Measurements from ENCODE around the gene EMILIN1. TPM values are rescaled to one million over a fixed set of nuclear protein-coding genes. Genes with fewer than 3 reads are reported as not detected.
A peak's percentile ranks its signal among the peaks of the same experiment; 100 is the strongest.

The EMILIN1 gene
- total and polyA plus RNA-seq, 2 donors (not counting 1 experiment from before 2014, with no cell fraction given): 46.8 to 187 TPM

GRCh38 chr2:27071990-27072830 is 6.2 kb upstream of the EMILIN1 start:
- peak; percentile 81 to 90 for DNase-seq (ENCODE audit: low read depth in 2 of 2)
- H3K9ac ChIP-seq (ENCODE audit: insufficient read depth, low read length): peak overlapping the region; percentile 62
- H3K4me3 ChIP-seq (replicated peaks in 1 of 4; ENCODE audit: control extremely low read depth in 1 of 4, insufficient read depth in 1 of 4, low read depth in 3 of 4, low read length in 4 of 4): peak overlapping the region; percentile 39 to 70 (median 55)
- peak overlapping the region; percentile 93 for H3K4me2 ChIP-seq (ENCODE audit: extremely low read depth, insufficient read depth, low read length)
- no peaks in the 10 kb centered on the region for H4K20me1 ChIP-seq (ENCODE audit: control insufficient read depth, extremely low read depth, insufficient read depth, low read length)
- peaks cover 40% of the 10 kb centered on the region for H3K79me2 ChIP-seq (ENCODE audit: control insufficient read depth, insufficient read depth, low read length)
- H3K27me3 ChIP-seq (ENCODE audit: control insufficient read depth, insufficient read depth, low read length): no peaks in the 10 kb centered on the region
- H2AFZ ChIP-seq (ENCODE audit: low read length): peak overlapping the region; percentile 6
- peak overlapping the region; percentile 79 for H3K27ac ChIP-seq (ENCODE audit: insufficient read depth, low read length)
- H3K4me1 ChIP-seq (ENCODE audit: control insufficient read depth, extremely low read depth, insufficient read depth, low read length): peaks cover 25% of the 10 kb centered on the region
- peaks cover 10% of the 10 kb centered on the region for H3K36me3 ChIP-seq (ENCODE audit: control insufficient read depth, insufficient read depth, low read length)
- TF ChIP-seq CTCF (conservative IDR thresholded peaks at IDR 0.05 in 1 of 2, IDR thresholded peaks at IDR 0.05 in 1 of 2; ENCODE audit: low read depth in 1 of 2, low read length in 2 of 2) (no peak), EZH2 (IDR thresholded peaks at IDR 0.05; ENCODE audit: low read length, missing control alignments) (no peak)
- no peaks in the 10 kb centered on the region for H3K9me3 ChIP-seq (ENCODE audit: control insufficient read depth, insufficient read depth, low read depth, low read length)

DNA sequence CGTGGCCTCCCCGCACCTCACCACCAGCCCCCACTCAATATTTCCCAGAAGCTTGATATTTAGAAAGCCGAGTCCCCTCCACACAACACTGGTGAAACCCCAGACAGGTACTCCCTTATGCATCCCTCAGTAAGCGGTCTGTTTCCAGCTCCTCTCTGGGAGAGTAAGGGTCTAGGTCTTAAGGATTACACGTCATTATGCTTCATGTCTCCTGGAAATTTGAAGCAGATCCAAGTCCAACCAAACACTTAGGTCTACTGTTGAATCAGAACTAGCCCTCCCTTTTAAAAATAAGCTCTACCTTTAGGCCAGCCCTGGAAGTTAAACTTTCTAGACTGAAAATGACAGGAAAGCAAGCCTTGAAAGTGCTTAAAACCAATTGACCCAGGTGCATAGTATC is 5.5 kb upstream of the EMILIN1 start:
- Histone ChIP-seq H4K20me1 (ENCODE audit: control insufficient read depth, extremely low read depth, insufficient read depth, low read length) (no peaks in the 10 kb centered on the region), H3K9me3 (ENCODE audit: control insufficient read depth, insufficient read depth, low read depth, low read length) (no peaks in the 10 kb centered on the region), H3K4me1 (ENCODE audit: control insufficient read depth, extremely low read depth, insufficient read depth, low read length) (peaks cover 26% of the 10 kb centered on the region), H2AFZ (ENCODE audit: low read length) (no peak overlapping the region), H3K9ac (ENCODE audit: insufficient read depth, low read length) (no peak overlapping the region), H3K4me3 (replicated peaks in 1 of 4; ENCODE audit: control extremely low read depth in 1 of 4, insufficient read depth in 1 of 4, low read depth in 3 of 4, low read length in 4 of 4) (no peak overlapping the region), H3K4me2 (ENCODE audit: extremely low read depth, insufficient read depth, low read length) (no peak overlapping the region), H3K36me3 (ENCODE audit: control insufficient read depth, insufficient read depth, low read length) (peaks cover 9% of the 10 kb centered on the region), H3K27ac (ENCODE audit: insufficient read depth, low read length) (peak overlapping the region; percentile 79), H3K27me3 (ENCODE audit: control insufficient read depth, insufficient read depth, low read length) (no peaks in the 10 kb centered on the region), H3K79me2 (ENCODE audit: control insufficient read depth, insufficient read depth, low read length) (peaks cover 33% of the 10 kb centered on the region)
- TF ChIP-seq EZH2 (IDR thresholded peaks at IDR 0.05; ENCODE audit: low read length, missing control alignments) (no peak), CTCF (conservative IDR thresholded peaks at IDR 0.05 in 1 of 2, IDR thresholded peaks at IDR 0.05 in 1 of 2; ENCODE audit: low read depth in 1 of 2, low read length in 2 of 2) (no peak)
- DNase-seq (ENCODE audit: low read depth in 2 of 2): peak; percentile 67 to 88

- H3K4me1 ChIP-seq (ENCODE audit: control insufficient read depth, extremely low read depth, insufficient read depth, low read length): peaks cover 27% of the 10 kb centered on the region
- TF ChIP-seq EZH2 (IDR thresholded peaks at IDR 0.05; ENCODE audit: low read length, missing control alignments) (no peak), CTCF (conservative IDR thresholded peaks at IDR 0.05 in 1 of 2, IDR thresholded peaks at IDR 0.05 in 1 of 2; ENCODE audit: low read depth in 1 of 2, low read length in 2 of 2) (no peak)
- no peaks in the 10 kb centered on the region for H3K9me3 ChIP-seq (ENCODE audit: control insufficient read depth, insufficient read depth, low read depth, low read length)
- H3K27ac ChIP-seq (ENCODE audit: insufficient read depth, low read length): peak overlapping the region; percentile 11
- no peak for DNase-seq (ENCODE audit: low read depth in 2 of 2)
- peak overlapping the region; percentile 32 for H2AFZ ChIP-seq (ENCODE audit: low read length)
- H4K20me1 ChIP-seq (ENCODE audit: control insufficient read depth, extremely low read depth, insufficient read depth, low read length): no peaks in the 10 kb centered on the region
- no peak overlapping the region for H3K9ac ChIP-seq (ENCODE audit: insufficient read depth, low read length)
- no peak overlapping the region for H3K4me3 ChIP-seq (replicated peaks in 1 of 4; ENCODE audit: control extremely low read depth in 1 of 4, insufficient read depth in 1 of 4, low read depth in 3 of 4, low read length in 4 of 4)
- H3K4me2 ChIP-seq (ENCODE audit: extremely low read depth, insufficient read depth, low read length): no peak overlapping the region
- H3K27me3 ChIP-seq (ENCODE audit: control insufficient read depth, insufficient read depth, low read length): no peaks in the 10 kb centered on the region
- H3K79me2 ChIP-seq (ENCODE audit: control insufficient read depth, insufficient read depth, low read length): peaks cover 29% of the 10 kb centered on the region
- peaks cover 2% of the 10 kb centered on the region for H3K36me3 ChIP-seq (ENCODE audit: control insufficient read depth, insufficient read depth, low read length)
Measured at GRCh38 chr2:27073782-27074181, 4.6 kb upstream of the EMILIN1 start.

Measured in fibroblast of lung (primary cell).